Activated CD8-positive, alpha-beta memory T cell treated with anti-CD3 and anti-CD28 coated beads for 4 hours (primary cell): Measurements from ENCODE around the gene PDE4D.
"Not testable (repeated sequence)": the region's sequence is repeated elsewhere in the genome, so short reads cannot be mapped to it uniquely, and the experiment has no call there.

ENCODE experiments used
- DNase-seq, 2 donors: peaks; one replicate each; pipeline ENCODE4 v3.0.0-alpha.2; 2020; ENCODE audit warnings: low read depth in 2 of 2

Gene PDE4D

DNA sequence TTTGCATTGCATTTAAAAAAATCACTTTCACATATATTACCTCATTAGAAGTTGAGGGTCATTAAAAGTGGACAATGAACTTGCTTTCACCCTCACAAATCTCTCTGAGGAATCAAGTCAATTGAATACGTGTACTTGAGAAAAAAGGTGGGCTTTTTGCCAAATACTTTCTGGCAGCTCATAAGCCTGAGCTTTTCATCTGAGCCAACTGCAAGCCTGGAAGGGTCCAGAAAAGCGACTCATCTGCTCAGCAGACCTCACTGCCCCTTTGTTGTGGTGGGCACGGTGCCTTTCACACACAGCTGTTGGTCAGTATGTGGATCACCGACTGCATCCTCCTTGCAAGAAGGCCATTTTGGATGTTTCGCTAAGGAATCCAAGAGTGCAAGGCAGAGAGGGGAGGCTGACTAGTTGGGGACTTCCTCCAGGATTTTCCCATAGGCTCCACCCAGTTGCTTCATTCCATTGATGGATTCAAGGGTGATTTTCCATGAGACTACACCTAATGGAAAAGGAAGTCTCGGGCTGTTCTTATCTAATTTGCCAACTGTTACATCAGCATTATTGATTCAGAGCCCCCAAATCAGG lies 564.7 kb downstream of the PDE4D start:
- DNase-seq: no peak

DNA sequence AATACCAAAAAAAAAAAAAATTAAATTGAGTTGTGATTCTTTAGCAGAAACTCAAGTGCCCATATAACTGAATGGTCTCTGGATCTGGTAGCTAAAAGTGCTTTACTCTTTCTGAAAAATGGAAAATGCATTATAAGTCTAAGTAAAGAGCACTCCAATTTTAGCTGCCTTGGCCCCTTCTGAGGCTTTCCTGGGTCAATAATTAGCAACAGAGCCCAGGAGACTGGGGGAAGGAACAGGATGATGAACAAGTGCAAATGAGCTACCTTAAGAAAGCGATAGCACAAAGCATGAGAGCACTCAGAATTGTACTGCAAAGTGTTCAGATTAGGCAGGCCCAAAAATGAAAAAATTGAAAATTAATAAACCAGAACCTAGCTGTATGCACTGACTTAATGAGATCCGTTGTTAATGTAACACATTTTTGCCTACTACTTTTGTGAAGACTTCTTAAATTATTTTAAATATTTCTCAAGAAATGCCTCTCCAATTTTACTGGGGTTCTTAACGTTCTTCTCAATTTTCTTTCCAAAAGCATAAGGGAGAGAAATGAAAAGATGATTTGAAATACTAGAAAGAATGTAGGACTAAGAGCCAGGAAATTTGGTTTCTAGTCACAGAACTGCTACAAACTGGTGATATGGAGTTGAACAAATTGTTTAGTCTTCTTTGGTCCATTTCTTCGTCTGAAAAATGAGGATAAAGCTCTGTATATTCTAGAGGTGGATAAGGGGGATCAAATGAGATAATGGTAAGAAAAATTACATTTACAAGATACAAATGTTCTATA lies 566.1 kb downstream of the PDE4D start:
- DNase-seq: no peak

GRCh38 chr5:59326596-59326995 lies 566.9 kb downstream of the PDE4D start:
- no peak for DNase-seq

- no peak for DNase-seq
These were observed 568.5 kb downstream of the PDE4D start for GRCh38 chr5:59325070-59325469.

DNA sequence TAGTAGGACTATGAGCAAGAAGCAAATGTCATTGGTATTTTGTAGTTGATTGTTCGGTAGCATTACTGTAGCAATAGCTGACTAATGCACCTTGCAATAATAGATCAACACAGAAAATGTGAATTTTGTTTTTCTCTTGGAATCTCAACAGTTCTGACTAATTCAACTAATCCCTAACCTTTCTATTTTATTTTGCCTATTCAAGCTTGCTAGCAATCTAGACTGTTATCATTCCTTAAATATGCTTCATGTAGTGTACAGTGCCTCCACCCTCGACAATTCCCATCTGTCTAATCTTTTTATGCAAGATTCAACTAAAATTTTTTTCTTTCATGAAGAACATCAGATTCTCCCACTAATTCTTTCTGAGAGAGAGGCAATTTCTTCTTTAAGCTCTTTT lies 570.6 kb downstream of the PDE4D start:
- no peak for DNase-seq

- DNase-seq: no peak
These were observed 571.5 kb downstream of the PDE4D start for GRCh38 chr5:59322058-59322457.

- DNase-seq: no peak
These were observed 571.9 kb downstream of the PDE4D start for GRCh38 chr5:59321642-59322041.

GRCh38 chr5:59320420-59320819 lies 573.1 kb downstream of the PDE4D start:
- no peak for DNase-seq

DNA sequence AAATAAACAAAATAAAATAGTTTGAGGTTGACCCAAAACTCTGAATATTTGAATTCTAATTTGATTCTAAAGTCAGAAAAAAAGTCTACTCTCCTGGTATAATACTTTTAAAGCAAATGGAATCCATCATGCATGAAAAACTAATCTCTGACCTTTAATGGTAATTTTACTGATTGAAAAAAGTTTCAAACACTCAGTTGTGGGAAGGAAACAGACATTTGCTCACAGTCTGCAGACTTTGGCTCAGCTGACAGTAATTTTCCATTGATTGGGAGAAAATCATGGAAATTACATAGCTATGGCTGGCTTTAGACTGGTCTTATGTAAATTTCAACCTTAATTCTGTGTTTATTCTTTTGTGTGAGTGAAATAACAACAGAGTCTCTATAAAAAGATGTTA lies 574.3 kb downstream of the PDE4D start:
- no peak for DNase-seq

DNA sequence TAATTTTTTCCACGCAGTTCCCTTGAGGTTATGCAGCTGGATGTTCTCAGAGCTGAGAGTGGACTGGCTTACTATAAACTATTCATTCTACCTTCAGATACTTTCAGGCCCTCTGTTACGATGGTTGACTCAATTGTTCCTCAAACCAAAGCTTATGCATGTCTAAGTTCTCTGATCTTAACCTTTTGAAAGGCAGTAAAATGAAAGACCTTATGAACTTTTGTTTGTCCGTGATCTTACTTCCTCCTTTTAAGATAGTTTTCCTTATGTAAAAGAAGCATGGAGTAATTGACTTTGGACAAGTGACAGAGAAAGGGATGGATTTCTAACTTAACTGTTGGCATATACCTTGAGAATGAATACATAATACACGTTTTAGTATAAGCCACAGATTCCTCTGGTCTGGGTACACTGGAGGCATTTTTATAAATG lies 575.7 kb downstream of the PDE4D start:
- no peak for DNase-seq

DNA sequence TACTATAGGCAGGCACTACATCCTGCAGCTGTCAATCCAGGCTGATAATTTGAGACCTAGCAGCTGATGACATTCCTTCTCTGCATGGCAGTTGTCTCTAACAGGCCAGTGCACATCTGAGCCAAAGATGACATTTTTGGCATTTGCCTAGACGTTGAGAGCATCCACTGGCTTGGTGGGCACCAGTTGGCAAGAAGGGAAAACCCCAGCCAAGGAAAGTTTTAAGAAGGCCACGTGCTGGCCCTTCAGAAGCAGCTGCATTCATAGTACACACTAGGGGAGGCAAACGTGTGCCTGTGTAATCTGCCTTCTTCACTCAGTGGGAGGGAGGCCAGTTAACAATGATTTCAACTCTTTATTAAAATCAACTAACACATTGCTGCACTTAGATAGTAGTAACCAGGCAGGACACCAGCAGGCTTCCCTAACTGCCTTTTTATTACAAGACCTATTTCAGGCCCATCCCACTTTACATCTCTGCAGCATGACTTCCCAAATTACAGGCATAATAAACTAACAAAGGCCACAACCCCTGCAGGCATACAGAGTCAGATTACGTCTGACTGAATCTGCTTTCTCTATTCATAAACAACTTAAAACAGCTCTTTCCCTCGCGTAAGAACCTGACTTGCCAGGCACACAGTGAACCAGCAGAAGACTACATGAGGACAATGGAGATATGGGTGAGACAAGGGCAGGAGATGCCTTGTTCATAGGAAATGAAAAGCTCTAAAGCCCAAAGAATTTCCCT lies 576.3 kb downstream of the PDE4D start:
- no peak for DNase-seq

DNA sequence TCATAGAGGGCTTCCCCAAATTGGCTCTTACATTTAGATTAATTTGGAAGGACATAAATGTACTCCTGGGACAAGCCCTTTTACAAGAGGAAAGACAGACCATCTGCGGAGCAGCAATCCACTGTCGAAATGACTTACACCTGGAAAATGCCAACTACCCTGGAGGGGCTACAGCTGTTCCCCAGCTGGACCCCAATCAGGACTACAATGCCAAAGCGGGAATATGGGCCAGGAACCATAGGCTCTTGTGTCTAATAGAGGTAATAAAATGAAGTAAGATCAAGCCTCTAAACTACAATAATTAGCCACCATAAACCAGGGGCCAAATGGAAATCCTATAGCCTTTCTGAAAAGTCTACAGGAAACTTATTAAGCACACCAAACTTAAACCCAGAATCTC lies 581.3 kb downstream of the PDE4D start:
- DNase-seq: no peak

GRCh38 chr5:59308685-59309084 lies 584.8 kb downstream of the PDE4D start:
- DNase-seq: not testable (repeated sequence)

DNA sequence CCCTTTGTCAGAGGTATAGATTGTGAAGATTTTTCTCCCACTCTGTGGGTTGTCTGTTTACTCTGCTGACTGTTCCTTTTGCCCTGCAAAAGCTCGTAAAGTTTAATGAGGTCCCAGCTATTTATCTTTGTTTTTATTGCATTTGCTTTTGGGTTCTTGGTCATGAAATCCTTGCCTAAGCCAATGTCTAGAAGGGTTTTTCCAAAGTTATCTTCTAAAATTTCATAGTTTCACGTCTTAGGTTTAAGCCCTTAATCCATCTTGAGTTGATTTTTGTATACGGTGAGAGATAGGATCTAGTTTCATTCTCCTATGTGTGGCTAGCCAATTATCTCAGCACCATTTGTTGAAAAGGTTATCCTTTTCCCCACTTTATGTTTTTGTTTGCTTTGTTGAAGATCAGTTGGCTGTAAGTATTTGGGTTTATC lies 590.2 kb downstream of the PDE4D start:
- not testable (repeated sequence) for DNase-seq

- not testable (repeated sequence) for DNase-seq
These were observed 591.0 kb downstream of the PDE4D start for GRCh38 chr5:59302509-59302908.

DNA sequence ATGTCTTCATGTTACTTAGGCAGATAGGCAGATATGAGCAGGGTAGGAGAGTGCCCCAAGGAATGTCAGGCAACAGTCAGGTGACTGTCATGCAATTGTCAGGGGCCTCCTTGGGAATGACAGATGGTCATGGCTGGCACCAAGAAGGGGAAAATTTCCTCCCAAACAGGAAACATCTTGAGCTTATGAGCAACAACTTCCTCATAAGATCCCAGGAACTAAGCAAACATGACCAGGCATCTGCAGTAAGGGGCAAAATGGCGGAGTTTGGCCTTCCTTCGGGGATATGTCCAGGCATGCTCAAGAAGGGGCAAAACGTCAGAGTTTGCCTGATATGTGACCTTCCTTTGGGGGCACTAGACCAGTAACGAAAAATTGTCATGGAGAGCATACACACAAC lies 591.8 kb downstream of the PDE4D start:
- DNase-seq: no peak

GRCh38 chr5:59300930-59301329 lies 592.6 kb downstream of the PDE4D start:
- no peak for DNase-seq

DNA sequence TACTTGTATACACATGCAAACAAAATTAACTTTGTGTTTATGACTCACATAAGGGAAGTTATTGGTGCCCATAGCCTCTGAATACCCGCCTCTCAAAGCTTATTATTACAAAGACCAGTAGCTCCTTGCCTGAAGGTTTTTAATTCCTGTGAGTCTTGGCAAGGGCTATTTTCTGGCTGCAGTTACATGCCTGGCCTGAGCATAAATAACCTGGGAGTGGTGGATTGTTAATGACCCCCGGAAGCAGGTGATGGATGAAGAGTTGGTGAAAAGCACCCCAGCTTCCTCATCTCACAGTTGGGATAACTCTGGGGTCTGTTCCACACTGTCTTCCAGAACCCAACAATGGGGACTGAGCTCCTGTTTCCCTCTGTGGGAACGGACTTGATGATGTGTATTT lies 594.5 kb downstream of the PDE4D start:
- no peak for DNase-seq

DNA sequence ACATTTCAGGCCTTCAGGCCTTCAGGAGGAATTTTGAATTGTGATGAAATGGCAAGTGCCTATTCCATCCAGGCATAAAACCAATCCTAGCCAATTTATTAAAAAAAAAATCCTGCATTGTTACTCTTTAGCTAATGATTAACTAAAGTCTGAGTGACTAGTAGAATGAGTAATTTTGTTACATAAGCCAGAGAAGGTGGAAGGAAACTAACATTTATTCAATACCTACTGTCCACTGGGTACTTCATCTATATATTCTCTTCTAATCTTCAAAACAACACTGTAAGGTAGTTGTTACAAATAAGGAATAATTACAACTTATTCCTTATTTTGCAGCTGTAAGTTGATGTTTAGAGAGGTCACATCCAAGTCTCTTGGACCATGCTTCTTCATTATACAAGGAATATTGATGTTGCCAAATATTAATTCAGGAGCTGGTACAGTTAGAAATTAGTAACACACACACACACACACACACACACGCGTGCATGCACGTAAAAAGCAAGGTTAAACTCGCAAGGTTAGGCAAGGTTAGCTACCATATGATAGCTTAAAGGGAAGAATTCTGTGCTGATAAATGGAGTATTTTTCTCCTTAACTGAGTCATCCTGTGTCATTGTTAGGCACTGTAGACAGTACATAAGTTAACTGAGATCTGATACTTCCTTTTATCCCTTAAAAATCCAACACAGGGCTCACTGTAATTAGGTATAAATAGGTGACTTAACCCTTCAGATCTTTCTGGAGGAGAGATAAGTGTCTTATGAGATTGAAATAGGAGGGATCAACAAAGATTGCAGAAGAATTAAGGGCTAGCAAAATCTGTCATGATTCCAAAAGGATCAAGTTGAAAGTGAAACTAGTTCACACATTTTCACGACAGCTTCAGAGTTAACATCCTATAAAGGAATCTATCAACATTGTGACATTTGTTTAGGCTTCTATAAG lies 596.9 kb downstream of the PDE4D start:
- no peak for DNase-seq

GRCh38 chr5:59293700-59294099 lies 599.8 kb downstream of the PDE4D start:
- no peak for DNase-seq

- DNase-seq: no peak
These were observed 601.6 kb downstream of the PDE4D start for GRCh38 chr5:59291941-59292340.

DNA sequence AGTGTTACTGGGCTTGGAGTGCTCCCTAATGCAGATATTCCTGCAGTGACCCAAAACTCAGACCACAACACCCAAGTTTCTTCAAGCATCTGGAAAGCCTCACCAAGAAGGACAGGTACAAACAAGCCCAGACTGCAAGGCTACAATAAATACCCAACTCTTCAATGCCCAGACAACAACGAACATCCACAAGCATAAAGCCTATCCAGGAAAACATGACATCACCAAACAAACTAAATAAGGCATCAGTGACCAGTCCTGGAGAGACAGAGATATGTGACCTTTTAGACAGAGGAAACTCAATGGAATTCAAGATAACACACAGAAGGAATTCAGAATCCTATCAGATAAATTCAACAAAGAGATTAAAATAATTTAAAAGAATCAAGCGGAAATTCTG lies 605.6 kb downstream of the PDE4D start:
- DNase-seq: no peak
